ENCODE data around the gene DDX59. TPM values are rescaled to one million over a fixed set of nuclear protein-coding genes. Genes with fewer than 3 reads are reported as not detected.

Gene DDX59
- total RNA-seq, 2 experiments from 2014 or later = 24.6 to 28.7 TPM

DNA sequence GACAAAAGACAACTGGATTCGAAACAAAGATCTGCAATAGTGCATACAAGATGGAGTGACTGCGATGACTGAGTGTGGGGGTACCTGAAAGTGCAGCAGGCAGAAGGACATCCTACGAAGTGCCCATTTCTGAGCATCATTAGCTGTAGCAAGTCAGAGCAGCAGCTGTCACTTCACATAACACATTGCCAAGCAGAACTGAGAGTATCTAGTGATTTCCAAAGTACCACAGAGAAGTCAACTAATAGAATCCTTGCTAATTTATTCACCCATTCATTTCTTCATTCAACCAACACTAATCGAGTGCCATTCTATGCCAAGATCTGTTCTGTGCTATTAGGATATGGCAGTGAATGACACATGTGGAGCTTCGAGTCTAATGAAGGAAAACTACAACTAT, 37.4 kb upstream of the DDX59 start:
- Histone ChIP-seq H3K27ac (ENCODE audit: low read depth, low read length, poor library complexity, severe bottlenecking) (no peak overlapping the region), H3K9me2 (ENCODE audit: insufficient read depth, low read length) (no peaks in the 10 kb centered on the region), H3K36me3 (ENCODE audit: insufficient read depth, low read length) (no peaks in the 10 kb centered on the region), H3K79me2 (ENCODE audit: insufficient read depth, low read depth, low read length) (no peaks in the 10 kb centered on the region), H4K20me1 (ENCODE audit: insufficient read depth, low read length) (no peaks in the 10 kb centered on the region), H3K9me3 (ENCODE audit: low read length) (no peaks in the 10 kb centered on the region), H2AFZ (ENCODE audit: low read length) (no peak overlapping the region), H3K4me2 (ENCODE audit: low read length) (no peak overlapping the region), H3K4me1 (ENCODE audit: insufficient read depth, low read length, poor library complexity, severe bottlenecking) (no peaks in the 10 kb centered on the region), H3K4me3 (ENCODE audit: low read depth, low read length, poor library complexity, severe bottlenecking) (no peak overlapping the region)
- intact Hi-C loops (cut with micrococcal nuclease; ENCODE audit: unreplicated experiment) = no loop called here
- no peak for TF ChIP-seq EZH2phosphoT487 (IDR thresholded peaks at IDR 0.05; ENCODE audit: borderline replicate concordance, low read depth, low read length)
- TF ChIP-seq, protein P1, sequence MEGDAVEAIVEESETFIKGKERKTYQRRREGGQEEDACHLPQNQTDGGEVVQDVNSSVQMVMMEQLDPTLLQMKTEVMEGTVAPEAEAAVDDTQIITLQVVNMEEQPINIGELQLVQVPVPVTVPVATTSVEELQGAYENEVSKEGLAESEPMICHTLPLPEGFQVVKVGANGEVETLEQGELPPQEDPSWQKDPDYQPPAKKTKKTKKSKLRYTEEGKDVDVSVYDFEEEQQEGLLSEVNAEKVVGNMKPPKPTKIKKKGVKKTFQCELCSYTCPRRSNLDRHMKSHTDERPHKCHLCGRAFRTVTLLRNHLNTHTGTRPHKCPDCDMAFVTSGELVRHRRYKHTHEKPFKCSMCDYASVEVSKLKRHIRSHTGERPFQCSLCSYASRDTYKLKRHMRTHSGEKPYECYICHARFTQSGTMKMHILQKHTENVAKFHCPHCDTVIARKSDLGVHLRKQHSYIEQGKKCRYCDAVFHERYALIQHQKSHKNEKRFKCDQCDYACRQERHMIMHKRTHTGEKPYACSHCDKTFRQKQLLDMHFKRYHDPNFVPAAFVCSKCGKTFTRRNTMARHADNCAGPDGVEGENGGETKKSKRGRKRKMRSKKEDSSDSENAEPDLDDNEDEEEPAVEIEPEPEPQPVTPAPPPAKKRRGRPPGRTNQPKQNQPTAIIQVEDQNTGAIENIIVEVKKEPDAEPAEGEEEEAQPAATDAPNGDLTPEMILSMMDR (conservative IDR thresholded peaks at IDR 0.05; ENCODE audit: low read length) = no peak
- no TSS peak for BruUV-seq (replicated peaks)
- no peak for DNase-seq (ENCODE audit: low spot score)
- ChIA-PET CTCF (ENCODE audit: unreplicated experiment) (no interaction called here), POLR2A (interaction anchor here (0.8 kb wide), 1 partner anchor 19 kb away, joined by 3 read pairs; no protein-coding TSS in a partner anchor)

DNA sequence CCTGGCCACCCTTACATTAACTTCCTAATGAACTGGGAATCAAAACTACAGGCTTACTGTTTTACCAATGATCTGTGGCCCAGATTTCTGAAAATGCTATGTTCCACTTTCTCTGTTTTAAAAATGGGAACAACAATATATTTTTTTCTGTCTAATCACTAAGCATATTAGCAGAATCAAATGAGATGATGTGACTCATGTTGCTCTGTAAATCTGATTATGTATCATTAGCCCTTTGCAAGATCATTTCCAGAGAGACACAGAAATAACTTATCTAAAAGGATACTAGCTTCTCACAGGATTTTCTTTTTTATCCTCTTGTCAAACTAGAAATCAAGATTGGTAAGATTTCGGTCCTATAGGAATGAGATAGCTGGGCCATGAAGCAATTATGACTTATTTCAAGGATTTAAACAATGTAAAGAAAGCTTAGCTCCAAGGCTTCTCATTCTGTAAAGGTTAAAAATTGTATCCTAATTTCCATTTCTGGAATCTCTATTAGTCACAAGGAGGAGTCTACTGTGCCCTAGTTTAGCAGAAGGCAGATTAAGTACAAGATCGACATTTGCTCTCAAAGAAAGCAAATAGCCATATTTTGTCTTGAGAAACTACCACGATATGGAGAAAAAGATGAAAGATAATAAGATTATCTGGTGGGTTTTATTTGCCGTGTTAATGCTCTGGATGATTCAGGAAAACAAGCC, 36.6 kb upstream of the DDX59 start:
- intact Hi-C loops (cut with micrococcal nuclease; ENCODE audit: unreplicated experiment) = no loop called here
- H3K9me2 ChIP-seq (ENCODE audit: insufficient read depth, low read length) = no peaks in the 10 kb centered on the region
- H3K4me1 ChIP-seq (ENCODE audit: insufficient read depth, low read length, poor library complexity, severe bottlenecking) = no peaks in the 10 kb centered on the region
- no TSS peak for BruUV-seq (replicated peaks)
- no peaks in the 10 kb centered on the region for H3K36me3 ChIP-seq (ENCODE audit: insufficient read depth, low read length)
- POLR2A ChIA-PET = no interaction called here
- no peak overlapping the region for H3K4me3 ChIP-seq (ENCODE audit: low read depth, low read length, poor library complexity, severe bottlenecking)
- CTCF ChIA-PET (ENCODE audit: unreplicated experiment) = no interaction called here
- DNase-seq (ENCODE audit: low spot score) = no peak
- H3K79me2 ChIP-seq (ENCODE audit: insufficient read depth, low read depth, low read length) = no peaks in the 10 kb centered on the region
- H4K20me1 ChIP-seq (ENCODE audit: insufficient read depth, low read length) = no peaks in the 10 kb centered on the region
- H3K27ac ChIP-seq (ENCODE audit: low read depth, low read length, poor library complexity, severe bottlenecking) = no peak overlapping the region
- H2AFZ ChIP-seq (ENCODE audit: low read length) = no peak overlapping the region
- no peak for TF ChIP-seq EZH2phosphoT487 (IDR thresholded peaks at IDR 0.05; ENCODE audit: borderline replicate concordance, low read depth, low read length)
- TF ChIP-seq, protein P1 (conservative IDR thresholded peaks at IDR 0.05; ENCODE audit: low read length) = no peak
- H3K9me3 ChIP-seq (ENCODE audit: low read length) = no peaks in the 10 kb centered on the region
- H3K4me2 ChIP-seq (ENCODE audit: low read length) = no peak overlapping the region

DNA sequence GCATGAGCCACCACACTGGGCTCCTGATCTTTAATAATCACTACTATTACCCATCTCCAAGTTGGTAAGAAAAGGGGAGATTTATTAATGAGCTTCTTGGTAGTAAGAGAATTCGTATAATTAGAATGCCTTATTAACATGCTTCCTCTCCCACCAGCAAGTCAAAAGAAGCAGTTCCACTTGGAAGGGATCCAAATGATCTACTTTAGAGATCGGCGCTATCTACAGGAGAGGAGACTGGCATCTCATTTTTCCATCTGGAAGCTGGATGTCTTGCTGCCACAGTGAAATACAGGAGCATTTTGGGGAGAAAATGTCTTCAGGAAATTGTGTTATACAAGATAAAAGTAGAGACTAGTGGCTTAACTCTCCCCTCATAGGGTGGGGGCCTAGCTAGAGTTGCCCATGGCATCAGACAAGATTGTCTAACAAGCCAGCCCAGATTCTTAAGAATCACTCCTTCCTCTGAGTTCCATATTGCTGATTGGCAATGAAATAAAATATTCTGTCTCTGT, 35.3 kb upstream of the DDX59 start:
- DNase-seq (ENCODE audit: low spot score) = no peak
- Histone ChIP-seq H3K27ac (ENCODE audit: low read depth, low read length, poor library complexity, severe bottlenecking) (no peak overlapping the region), H3K4me1 (ENCODE audit: insufficient read depth, low read length, poor library complexity, severe bottlenecking) (no peaks in the 10 kb centered on the region), H3K9me3 (ENCODE audit: low read length) (no peaks in the 10 kb centered on the region), H4K20me1 (ENCODE audit: insufficient read depth, low read length) (no peaks in the 10 kb centered on the region), H3K79me2 (ENCODE audit: insufficient read depth, low read depth, low read length) (no peaks in the 10 kb centered on the region), H3K9me2 (ENCODE audit: insufficient read depth, low read length) (no peaks in the 10 kb centered on the region), H3K36me3 (ENCODE audit: insufficient read depth, low read length) (no peaks in the 10 kb centered on the region), H2AFZ (ENCODE audit: low read length) (no peak overlapping the region), H3K4me3 (ENCODE audit: low read depth, low read length, poor library complexity, severe bottlenecking) (no peak overlapping the region), H3K4me2 (ENCODE audit: low read length) (no peak overlapping the region)
- ChIA-PET POLR2A (interaction anchor here (0.7 kb wide), 1 partner anchor 16 kb away, joined by 3 read pairs; no protein-coding TSS in a partner anchor), CTCF (ENCODE audit: unreplicated experiment) (no interaction called here)
- BruUV-seq (replicated peaks) = no TSS peak
- intact Hi-C loops (cut with micrococcal nuclease; ENCODE audit: unreplicated experiment) = no loop called here
- TF ChIP-seq EZH2phosphoT487 (IDR thresholded peaks at IDR 0.05; ENCODE audit: borderline replicate concordance, low read depth, low read length) = no peak
- TF ChIP-seq, protein P1 (conservative IDR thresholded peaks at IDR 0.05; ENCODE audit: low read length) = no peak
